H9 (cell line): ENCODE data around the gene GRK1. TPM values are rescaled to one million over a fixed set of nuclear protein-coding genes. Genes with fewer than 3 reads are reported as not detected.

ENCODE experiments used
- DNase-seq: peaks from one replicate; pipeline ENCODE4 v3.0.0-alpha.2; 2017
- H2AFZ ChIP-seq: one replicate; pipeline ENCODE4 v1.6.1; 2013; ENCODE audit warnings: mild to moderate bottlenecking, low read length, control low read depth, moderate library complexity
- H2AK5ac ChIP-seq: 2 replicates; pipeline ENCODE4 v1.6.1; 2013; ENCODE audit warnings: low read length, control low read depth, mixed read lengths; ENCODE audit not compliant: insufficient read length
- H2BK120ac ChIP-seq: one replicate; pipeline ENCODE4 v1.6.1; 2013; ENCODE audit warnings: low read depth, mild to moderate bottlenecking, low read length, control low read depth, inconsistent platforms; ENCODE audit not compliant: poor library complexity, severe bottlenecking
- H2BK12ac ChIP-seq: 2 replicates; pipeline ENCODE4 v1.6.1; 2013; ENCODE audit warnings: low read length, control low read depth, mixed read lengths, low read depth; ENCODE audit not compliant: insufficient read length
- H2BK15ac ChIP-seq: 2 replicates; pipeline ENCODE4 v1.6.1; 2013; ENCODE audit warnings: low read depth, low read length, control low read depth
- H2BK20ac ChIP-seq: one replicate; pipeline ENCODE4 v1.6.1; 2013; ENCODE audit warnings: low read depth, mild to moderate bottlenecking, low read length, control low read depth, inconsistent platforms; ENCODE audit not compliant: poor library complexity, severe bottlenecking
- H2BK5ac ChIP-seq: 2 replicates; pipeline ENCODE4 v1.6.1; 2013; ENCODE audit warnings: low read length, control low read depth, mixed read lengths; ENCODE audit not compliant: insufficient read length
- H3K14ac ChIP-seq: 2 replicates; pipeline ENCODE4 v1.6.1; 2013; ENCODE audit warnings: low read length, control low read depth; ENCODE audit not compliant: insufficient read depth
- H3K18ac ChIP-seq: 2 replicates; pipeline ENCODE4 v1.6.1; 2013; ENCODE audit warnings: low read depth, mild to moderate bottlenecking, mixed read lengths, low read length, control low read depth; ENCODE audit not compliant: insufficient read length
- H3K23ac ChIP-seq: 2 replicates; pipeline ENCODE4 v1.6.1; 2013; ENCODE audit warnings: low read length, control low read depth, mixed read lengths, low read depth; ENCODE audit not compliant: insufficient read length
- H3K23me2 ChIP-seq: 2 replicates; pipeline ENCODE4 v1.6.1; 2013; ENCODE audit warnings: low read depth, mild to moderate bottlenecking, mixed read lengths, low read length, control low read depth; ENCODE audit not compliant: insufficient read length, poor library complexity, severe bottlenecking
- H3K27ac ChIP-seq: 2 replicates; pipeline ENCODE4 v1.5.1; 2013; ENCODE audit warnings: low read length, control low read depth, mixed read lengths, low read depth; ENCODE audit not compliant: insufficient read length
- H3K27me3 ChIP-seq: 2 replicates; pipeline ENCODE4 v1.6.1; 2013; ENCODE audit warnings: low read length, control low read depth, inconsistent platforms; ENCODE audit not compliant: insufficient read depth
- H3K4ac ChIP-seq: 2 replicates; pipeline ENCODE4 v1.6.1; 2013; ENCODE audit warnings: low read depth, mild to moderate bottlenecking, control low read depth, inconsistent platforms, low read length, moderate library complexity
- H3K4me1 ChIP-seq: 2 replicates; pipeline ENCODE4 v1.6.1; 2013; ENCODE audit warnings: low read length, control low read depth, inconsistent platforms; ENCODE audit not compliant: insufficient read depth
- H3K4me2 ChIP-seq: 2 replicates; pipeline ENCODE4 v1.6.1; 2013; ENCODE audit warnings: low read length, control low read depth, mixed read lengths; ENCODE audit not compliant: insufficient read length, insufficient read depth
- H3K56ac ChIP-seq: 2 replicates; pipeline ENCODE4 v1.6.1; 2013; ENCODE audit warnings: low read depth, mild to moderate bottlenecking, mixed read lengths, low read length, control low read depth; ENCODE audit not compliant: insufficient read length
- H3K79me1 ChIP-seq: 2 replicates; pipeline ENCODE4 v1.6.1; 2013; ENCODE audit warnings: low read depth, mild to moderate bottlenecking, moderate library complexity, low read length, control low read depth, inconsistent platforms; ENCODE audit not compliant: insufficient read depth, poor library complexity, severe bottlenecking
- H3K79me2 ChIP-seq: 2 replicates; pipeline ENCODE4 v1.6.1; 2013; ENCODE audit warnings: low read length, control low read depth, inconsistent platforms; ENCODE audit not compliant: insufficient read depth
- H3K9ac ChIP-seq: 2 replicates; pipeline ENCODE4 v1.6.1; 2013; ENCODE audit warnings: low read length, control low read depth, mixed read lengths; ENCODE audit not compliant: insufficient read length; ENCODE audit errors: extremely low read depth
- H3K9me3 ChIP-seq: one replicate; pipeline ENCODE4 v1.6.1; 2013; ENCODE audit warnings: low read depth, low read length, inconsistent platforms; ENCODE audit not compliant: control insufficient read depth
- H3T11ph ChIP-seq: one replicate; pipeline ENCODE4 v1.6.1; 2013; ENCODE audit warnings: mild to moderate bottlenecking, low read length, control low read depth, inconsistent platforms
- H4K20me1 ChIP-seq: one replicate; pipeline ENCODE4 v1.6.1; 2013; ENCODE audit not compliant: control insufficient read depth, insufficient read length, insufficient read depth
- H4K5ac ChIP-seq: 2 replicates; pipeline ENCODE4 v1.6.1; 2013; ENCODE audit warnings: low read depth, mild to moderate bottlenecking, mixed read lengths, low read length, control low read depth; ENCODE audit not compliant: insufficient read length
- H4K8ac ChIP-seq: replicated peaks from 2 replicates; pipeline ENCODE4 v1.6.1; 2013; ENCODE audit warnings: low read length, control low read depth, mixed read lengths, low read depth; ENCODE audit not compliant: insufficient read length
- H4K91ac ChIP-seq: 2 replicates; pipeline ENCODE4 v1.6.1; 2013; ENCODE audit warnings: low read depth, mild to moderate bottlenecking, moderate library complexity, mixed read lengths, low read length, control low read depth; ENCODE audit not compliant: insufficient read length
- H3K27ac Mint-ChIP-seq, 3 experiments: 2 replicates in 2 of 3; 3 replicates in 1 of 3; pipeline ENCODE4 v1.8.0; 2020 to 2021; ENCODE audit warnings: mixed read lengths in 3 of 3, mild to moderate bottlenecking in 1 of 3, moderate library complexity in 1 of 3
- H3K27me3 Mint-ChIP-seq: 2 replicates; pipeline ENCODE4 v1.8.0; 2021; ENCODE audit warnings: low read depth, mild to moderate bottlenecking, moderate library complexity, mixed read lengths
- H3K36me3 Mint-ChIP-seq, 3 experiments: 2 replicates in 2 of 3; 3 replicates in 1 of 3; pipeline ENCODE4 v1.8.0; 2020 to 2021; ENCODE audit warnings: low read depth in 3 of 3, mixed read lengths in 3 of 3; ENCODE audit not compliant: insufficient read depth in 1 of 3
- H3K4me1 Mint-ChIP-seq, 2 experiments: 2 replicates each; pipeline ENCODE4 v1.8.0; 2020; ENCODE audit warnings: mixed read lengths in 2 of 2
- H3K4me3 Mint-ChIP-seq, 2 experiments: 2 replicates in 1 of 2; 3 replicates in 1 of 2; pipeline ENCODE4 v1.8.0; 2020 to 2021; ENCODE audit warnings: mild to moderate bottlenecking in 2 of 2, mixed read lengths in 2 of 2, moderate library complexity in 1 of 2
- H3K9me3 Mint-ChIP-seq, 2 experiments: 2 replicates in 1 of 2; 3 replicates in 1 of 2; pipeline ENCODE4 v1.8.0; 2020; ENCODE audit warnings: mild to moderate bottlenecking in 2 of 2, mixed read lengths in 2 of 2, moderate library complexity in 1 of 2
- WGBS: extraction: QIAGEN DNeasy Blood & Tissue Kit; methylation state at CpG from one replicate; pipeline ENCODE4 v1.1.7; 2013; ENCODE audit warnings: missing lambda C conversion rate, low lambda C conversion rate, mixed read lengths; ENCODE audit not compliant: insufficient read length; ENCODE audit errors: extremely low coverage; 5-methylcytosine and 5-hydroxymethylcytosine counted together
- total RNA-seq: library from RNA; stranded (reverse); gene quantifications from 2 replicates; pipeline ENCODE4 v1.2.1, GENCODE V29; 2021
- TF ChIP-seq, protein P1 (sequence below): fragments of 200-600 bp; sonication (generic); conservative IDR thresholded peaks from 3 replicates; pipeline ENCODE4 v1.8.0; 2021; ENCODE audit warnings: antibody characterized with exemption, mild to moderate bottlenecking

The GRK1 gene
- total RNA-seq, 1 experiment from 2014 or later = 0.31 TPM

DNA sequence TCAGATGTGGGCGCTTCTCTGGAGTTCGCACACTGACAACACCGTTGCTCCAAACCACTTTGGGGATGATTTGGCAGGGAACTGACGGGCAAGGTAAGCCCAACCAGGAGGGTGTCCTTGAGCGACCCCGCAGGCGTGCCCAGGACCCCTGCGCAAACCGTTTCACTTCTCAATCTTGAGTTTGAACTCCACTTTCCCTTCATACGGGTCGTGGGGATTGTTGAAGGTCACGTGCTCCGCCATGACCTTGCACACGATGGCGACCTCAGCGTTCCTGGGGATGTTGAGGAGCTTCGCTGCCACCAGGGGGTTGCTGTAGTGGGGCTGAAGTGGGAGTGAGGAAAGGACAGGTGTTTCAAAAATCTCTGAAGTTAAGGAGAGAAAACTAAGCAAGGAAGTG is 17.8 kb upstream of the GRK1 start:
- H2BK120ac ChIP-seq = no peak overlapping the region
- no peak overlapping the region for H3K14ac ChIP-seq
- H3K23me2 ChIP-seq = no peaks in the 10 kb centered on the region
- DNase-seq = no peak
- no peak overlapping the region for H3K23ac ChIP-seq
- WGBS = no CpG with 5 or more reads among the region's 17 CpGs
- no peak overlapping the region for H4K5ac ChIP-seq
- H3K18ac ChIP-seq = no peak overlapping the region
- H2BK20ac ChIP-seq = no peak overlapping the region
- H4K20me1 ChIP-seq = no peaks in the 10 kb centered on the region
- H3K4me1 ChIP-seq = no peaks in the 10 kb centered on the region
- no peak overlapping the region for H2BK12ac ChIP-seq
- H2AFZ ChIP-seq = no peak overlapping the region
- H3K79me2 ChIP-seq = no peaks in the 10 kb centered on the region
- H3K27ac ChIP-seq = no peak overlapping the region
- H3K27ac Mint-ChIP-seq = peak overlapping the region in 1 of 3 experiments; percentile 76; a peak in 1 of 7 replicates
- no peak overlapping the region for H3T11ph ChIP-seq
- no peak overlapping the region for H2BK5ac ChIP-seq
- no peak overlapping the region for H4K8ac ChIP-seq
- H3K4me2 ChIP-seq = no peak overlapping the region
- no peaks in the 10 kb centered on the region for H3K27me3 ChIP-seq
- peaks cover 10% of the 10 kb centered on the region for H3K27me3 Mint-ChIP-seq
- no peak overlapping the region for H3K9ac ChIP-seq
- H4K91ac ChIP-seq = no peak overlapping the region
- H2AK5ac ChIP-seq = no peak overlapping the region
- peaks cover 0 to 31% of the 10 kb centered on the region in 2 experiments; a peak in 2 of 5 replicates for H3K9me3 Mint-ChIP-seq
- no peak overlapping the region for H3K4me3 Mint-ChIP-seq
- H3K4me1 Mint-ChIP-seq = peaks cover 7% of the 10 kb centered on the region in 2 experiments
- H3K79me1 ChIP-seq = no peaks in the 10 kb centered on the region
- TF ChIP-seq, protein P1, sequence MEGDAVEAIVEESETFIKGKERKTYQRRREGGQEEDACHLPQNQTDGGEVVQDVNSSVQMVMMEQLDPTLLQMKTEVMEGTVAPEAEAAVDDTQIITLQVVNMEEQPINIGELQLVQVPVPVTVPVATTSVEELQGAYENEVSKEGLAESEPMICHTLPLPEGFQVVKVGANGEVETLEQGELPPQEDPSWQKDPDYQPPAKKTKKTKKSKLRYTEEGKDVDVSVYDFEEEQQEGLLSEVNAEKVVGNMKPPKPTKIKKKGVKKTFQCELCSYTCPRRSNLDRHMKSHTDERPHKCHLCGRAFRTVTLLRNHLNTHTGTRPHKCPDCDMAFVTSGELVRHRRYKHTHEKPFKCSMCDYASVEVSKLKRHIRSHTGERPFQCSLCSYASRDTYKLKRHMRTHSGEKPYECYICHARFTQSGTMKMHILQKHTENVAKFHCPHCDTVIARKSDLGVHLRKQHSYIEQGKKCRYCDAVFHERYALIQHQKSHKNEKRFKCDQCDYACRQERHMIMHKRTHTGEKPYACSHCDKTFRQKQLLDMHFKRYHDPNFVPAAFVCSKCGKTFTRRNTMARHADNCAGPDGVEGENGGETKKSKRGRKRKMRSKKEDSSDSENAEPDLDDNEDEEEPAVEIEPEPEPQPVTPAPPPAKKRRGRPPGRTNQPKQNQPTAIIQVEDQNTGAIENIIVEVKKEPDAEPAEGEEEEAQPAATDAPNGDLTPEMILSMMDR = peak; percentile 39; the same call in 2 of the 3 replicates
- no peak overlapping the region; the same call in 1 of the 2 replicates for H2BK15ac ChIP-seq
- H3K36me3 Mint-ChIP-seq = peaks cover 0 to 41% (median 33%) of the 10 kb centered on the region in 3 experiments; a peak in 5 of 7 replicates
- H3K9me3 ChIP-seq = no peaks in the 10 kb centered on the region
- no peak overlapping the region for H3K56ac ChIP-seq
- no peak overlapping the region for H3K4ac ChIP-seq
